Measurements from ENCODE around the gene ABL2.
"Not testable (repeated sequence)": the region's sequence is repeated elsewhere in the genome, so short reads cannot be mapped to it uniquely, and the experiment has no call there.

Gene ABL2

DNA sequence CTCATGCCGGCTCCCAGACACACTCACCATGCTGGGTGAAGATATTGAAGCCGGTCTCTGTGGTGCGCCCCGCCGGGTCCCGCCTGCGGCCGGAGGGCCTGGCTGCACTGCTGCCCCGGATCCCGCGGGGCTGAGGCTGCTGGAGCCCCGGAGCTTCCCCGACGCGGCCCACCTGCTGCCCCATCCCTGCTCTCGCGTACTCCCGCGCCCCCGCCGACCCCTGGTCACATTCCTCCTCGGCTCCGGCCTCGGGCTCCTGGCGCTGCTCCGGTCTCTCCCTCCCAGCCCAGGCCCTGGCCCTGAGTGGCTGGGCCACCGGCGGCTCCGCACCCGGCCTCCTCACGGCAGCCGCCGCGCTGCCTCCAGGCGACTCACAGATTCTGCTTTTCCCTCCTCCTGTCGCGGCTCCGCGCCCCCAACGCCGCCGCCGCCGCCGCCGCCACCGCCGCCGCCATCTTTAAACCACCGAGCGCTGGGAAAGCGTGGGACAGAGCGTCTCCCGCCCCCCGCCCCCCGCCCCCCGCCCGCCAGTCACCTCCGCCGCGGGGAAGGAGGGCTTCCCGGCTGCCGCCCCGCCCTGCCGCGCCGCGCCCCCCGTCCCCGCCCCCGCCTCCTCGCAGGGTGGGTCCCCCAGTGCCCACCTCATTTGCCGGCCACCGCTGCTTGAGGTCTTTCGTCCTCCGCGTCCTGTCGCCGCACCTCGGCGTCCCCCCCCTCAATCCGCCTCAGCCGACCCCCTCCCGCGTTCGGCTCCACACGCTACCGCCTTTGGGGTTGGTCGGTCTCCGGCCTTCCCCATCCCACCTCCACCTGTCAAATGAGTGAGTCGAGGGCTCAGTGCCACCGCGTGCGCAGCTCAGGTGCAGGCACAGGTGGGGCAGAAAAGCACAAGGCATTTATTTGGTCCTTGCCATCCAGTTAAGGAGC lies at the start of gene ABL2:
ABL2 (minus strand) TSS at position 464 of the 927 bp plus-strand sequence; CDS start at position 184, 280 bp downstream.
- TF ChIP-seq, protein P1, sequence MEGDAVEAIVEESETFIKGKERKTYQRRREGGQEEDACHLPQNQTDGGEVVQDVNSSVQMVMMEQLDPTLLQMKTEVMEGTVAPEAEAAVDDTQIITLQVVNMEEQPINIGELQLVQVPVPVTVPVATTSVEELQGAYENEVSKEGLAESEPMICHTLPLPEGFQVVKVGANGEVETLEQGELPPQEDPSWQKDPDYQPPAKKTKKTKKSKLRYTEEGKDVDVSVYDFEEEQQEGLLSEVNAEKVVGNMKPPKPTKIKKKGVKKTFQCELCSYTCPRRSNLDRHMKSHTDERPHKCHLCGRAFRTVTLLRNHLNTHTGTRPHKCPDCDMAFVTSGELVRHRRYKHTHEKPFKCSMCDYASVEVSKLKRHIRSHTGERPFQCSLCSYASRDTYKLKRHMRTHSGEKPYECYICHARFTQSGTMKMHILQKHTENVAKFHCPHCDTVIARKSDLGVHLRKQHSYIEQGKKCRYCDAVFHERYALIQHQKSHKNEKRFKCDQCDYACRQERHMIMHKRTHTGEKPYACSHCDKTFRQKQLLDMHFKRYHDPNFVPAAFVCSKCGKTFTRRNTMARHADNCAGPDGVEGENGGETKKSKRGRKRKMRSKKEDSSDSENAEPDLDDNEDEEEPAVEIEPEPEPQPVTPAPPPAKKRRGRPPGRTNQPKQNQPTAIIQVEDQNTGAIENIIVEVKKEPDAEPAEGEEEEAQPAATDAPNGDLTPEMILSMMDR (IDR thresholded peaks at IDR 0.05; ENCODE audit: low read depth, low read length): no peak
- no peak for TF ChIP-seq MYC (IDR thresholded peaks at IDR 0.05; ENCODE audit: low read depth, low read length)
- TF ChIP-seq POLR2A (IDR thresholded peaks at IDR 0.05; ENCODE audit: extremely low read depth, insufficient read length): no peak
- TF ChIP-seq, protein P2, sequence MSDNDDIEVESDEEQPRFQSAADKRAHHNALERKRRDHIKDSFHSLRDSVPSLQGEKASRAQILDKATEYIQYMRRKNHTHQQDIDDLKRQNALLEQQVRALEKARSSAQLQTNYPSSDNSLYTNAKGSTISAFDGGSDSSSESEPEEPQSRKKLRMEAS (IDR thresholded peaks at IDR 0.05; ENCODE audit: low read depth, low read length): peak; percentile 57
- DNase-seq (ENCODE audit: low read depth): peak; percentile 60
- peak within 1 kb of the TSS; percentile 88 for H3K4me3 ChIP-seq (ENCODE audit: low read depth, low read length)

DNA sequence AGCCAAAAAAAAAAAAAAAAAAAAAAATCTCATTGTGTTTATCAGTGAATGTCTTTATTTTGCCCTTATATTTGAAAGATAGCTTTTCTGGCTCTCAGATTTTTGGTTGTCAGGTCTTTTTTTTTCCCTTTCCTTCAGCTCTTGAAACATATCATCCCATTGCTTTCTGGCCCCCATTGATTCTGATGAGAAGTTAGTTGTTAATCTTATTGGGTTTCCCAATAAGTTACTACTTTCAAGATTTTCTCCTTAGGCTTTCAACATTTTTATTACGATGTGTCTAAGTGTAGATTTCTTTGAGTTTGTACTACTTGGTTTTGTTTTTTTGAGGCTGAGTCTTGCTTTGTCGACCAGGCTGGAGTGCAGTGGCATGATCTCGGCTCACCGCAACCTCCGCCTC lies 49.4 kb upstream of the ABL2 start:
- TF ChIP-seq, protein P1 (IDR thresholded peaks at IDR 0.05; ENCODE audit: low read depth, low read length): no peak
- TF ChIP-seq, protein P2 (IDR thresholded peaks at IDR 0.05; ENCODE audit: low read depth, low read length): no peak
- TF ChIP-seq MYC (IDR thresholded peaks at IDR 0.05; ENCODE audit: low read depth, low read length) (no peak), POLR2A (IDR thresholded peaks at IDR 0.05; ENCODE audit: extremely low read depth, insufficient read length) (no peak)
- no peak for DNase-seq (ENCODE audit: low read depth)
- no peak overlapping the region for H3K4me3 ChIP-seq (ENCODE audit: low read depth, low read length)

DNA sequence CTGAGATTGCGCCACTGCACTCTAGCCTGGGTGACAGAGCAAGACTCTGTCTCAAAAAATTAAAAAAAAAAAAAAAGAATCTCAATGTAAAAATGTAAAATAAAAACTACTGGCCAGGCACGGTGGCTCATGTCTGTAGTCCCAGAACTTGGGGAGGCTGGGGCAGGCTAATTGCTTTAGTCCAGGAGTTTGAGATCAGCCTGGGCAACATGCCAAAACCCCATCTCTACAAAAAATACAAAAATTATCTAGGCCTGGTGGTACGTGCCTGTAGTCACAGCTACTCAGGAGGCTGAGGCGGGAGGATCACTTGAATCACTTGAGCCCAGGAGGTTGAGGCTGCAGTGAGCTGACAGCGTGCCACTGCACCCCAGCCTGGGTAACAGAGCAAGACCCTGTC lies 44.9 kb upstream of the ABL2 start:
- DNase-seq (ENCODE audit: low read depth); H3K4me3 ChIP-seq (ENCODE audit: low read depth, low read length): not testable (repeated sequence)

DNA sequence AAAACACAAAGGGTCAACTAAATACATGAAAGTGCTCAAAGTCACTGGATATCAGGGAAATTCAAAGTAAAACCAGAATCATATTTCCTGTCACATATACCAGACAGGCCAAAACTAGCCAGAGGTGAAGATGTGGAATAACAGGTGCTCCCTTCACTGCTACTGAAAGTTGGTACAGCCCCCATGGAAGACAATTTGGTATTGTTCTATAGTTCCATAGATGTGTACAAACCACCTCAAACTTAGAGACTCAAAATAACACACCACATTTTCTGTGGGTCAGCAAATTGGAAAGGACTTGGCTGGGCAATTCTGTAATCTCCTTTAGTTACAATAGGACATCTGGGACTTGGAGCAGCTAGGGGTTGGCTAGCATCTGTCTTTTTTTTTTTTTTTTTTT lies 39.6 kb upstream of the ABL2 start:
- no peak overlapping the region for H3K4me3 ChIP-seq (ENCODE audit: low read depth, low read length)
- no peak for DNase-seq (ENCODE audit: low read depth)

DNA sequence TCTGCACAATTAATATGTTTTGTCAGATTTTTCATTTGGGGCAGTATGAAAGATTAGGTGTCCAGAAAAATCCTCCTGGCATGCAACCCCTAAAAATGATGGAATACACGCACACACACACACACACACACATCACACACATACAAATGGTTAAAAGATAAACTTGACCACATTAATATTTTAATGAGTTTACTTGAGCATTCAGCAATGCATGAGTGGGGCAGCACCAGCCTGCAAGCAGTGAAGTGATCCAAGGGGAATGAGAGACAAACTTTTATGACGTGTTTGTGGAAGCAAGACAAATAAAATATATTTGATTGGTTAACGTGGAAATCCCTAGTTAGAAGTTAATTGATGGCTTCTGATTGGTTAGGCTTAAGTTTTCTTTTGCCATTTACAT lies 35.0 kb upstream of the ABL2 start:
- H3K4me3 ChIP-seq (ENCODE audit: low read depth, low read length): no peak overlapping the region
- TF ChIP-seq, protein P1 (IDR thresholded peaks at IDR 0.05; ENCODE audit: low read depth, low read length): no peak
- no peak for TF ChIP-seq POLR2A (IDR thresholded peaks at IDR 0.05; ENCODE audit: extremely low read depth, insufficient read length)
- TF ChIP-seq MYC (IDR thresholded peaks at IDR 0.05; ENCODE audit: low read depth, low read length): no peak
- TF ChIP-seq, protein P2 (IDR thresholded peaks at IDR 0.05; ENCODE audit: low read depth, low read length): no peak
- DNase-seq (ENCODE audit: low read depth): no peak

More for the DNA sequence above, 39.6 kb upstream of the ABL2 start:
- TF ChIP-seq, protein P1 (IDR thresholded peaks at IDR 0.05; ENCODE audit: low read depth, low read length): no peak
- TF ChIP-seq POLR2A (IDR thresholded peaks at IDR 0.05; ENCODE audit: extremely low read depth, insufficient read length) (no peak), MYC (IDR thresholded peaks at IDR 0.05; ENCODE audit: low read depth, low read length) (no peak)
- TF ChIP-seq, protein P2 (IDR thresholded peaks at IDR 0.05; ENCODE audit: low read depth, low read length): no peak

DNA sequence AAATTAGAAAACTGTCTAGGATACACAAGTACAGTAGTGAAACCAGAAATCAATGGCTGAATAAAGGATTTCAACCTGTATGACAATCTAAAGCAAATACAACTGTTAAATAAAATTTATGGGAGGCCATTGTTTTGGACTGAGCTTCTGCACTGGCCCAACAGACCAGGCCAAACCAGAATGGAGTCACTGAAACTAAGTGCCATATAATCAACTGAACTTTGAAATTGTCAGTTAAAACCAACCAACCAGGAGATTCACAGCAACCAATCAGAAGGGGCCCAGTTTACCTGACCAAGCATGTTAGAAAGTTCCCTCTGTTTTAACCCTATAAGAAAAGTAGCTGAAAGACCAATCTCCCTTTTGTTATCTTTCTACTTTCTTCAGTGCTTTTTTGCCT lies 33.6 kb upstream of the ABL2 start:
- TF ChIP-seq POLR2A (IDR thresholded peaks at IDR 0.05; ENCODE audit: extremely low read depth, insufficient read length) (no peak), MYC (IDR thresholded peaks at IDR 0.05; ENCODE audit: low read depth, low read length) (no peak)
- TF ChIP-seq, protein P2 (IDR thresholded peaks at IDR 0.05; ENCODE audit: low read depth, low read length): no peak
- no peak for DNase-seq (ENCODE audit: low read depth)
- no peak overlapping the region for H3K4me3 ChIP-seq (ENCODE audit: low read depth, low read length)
